NB4 (cell line): ENCODE results near the gene SKOR2.
A peak's percentile ranks its signal among the peaks of the same experiment; 100 is the strongest.

Experiments used
- POLR2A ChIP-seq: IDR thresholded peaks from 2 replicates; pipeline ENCODE4 v1.6.1; 2011; ENCODE audit warnings: mild to moderate bottlenecking; ENCODE audit not compliant: insufficient read length; ENCODE audit errors: extremely low read depth
- TF ChIP-seq, protein P1 (sequence below): IDR thresholded peaks from one replicate; pipeline ENCODE4 v1.5.1; 2012; ENCODE audit warnings: low read depth, low read length
- TF ChIP-seq, protein P2 (sequence below): IDR thresholded peaks from 2 replicates; pipeline ENCODE4 v1.6.1; 2011; ENCODE audit warnings: low read depth, low read length

DNA sequence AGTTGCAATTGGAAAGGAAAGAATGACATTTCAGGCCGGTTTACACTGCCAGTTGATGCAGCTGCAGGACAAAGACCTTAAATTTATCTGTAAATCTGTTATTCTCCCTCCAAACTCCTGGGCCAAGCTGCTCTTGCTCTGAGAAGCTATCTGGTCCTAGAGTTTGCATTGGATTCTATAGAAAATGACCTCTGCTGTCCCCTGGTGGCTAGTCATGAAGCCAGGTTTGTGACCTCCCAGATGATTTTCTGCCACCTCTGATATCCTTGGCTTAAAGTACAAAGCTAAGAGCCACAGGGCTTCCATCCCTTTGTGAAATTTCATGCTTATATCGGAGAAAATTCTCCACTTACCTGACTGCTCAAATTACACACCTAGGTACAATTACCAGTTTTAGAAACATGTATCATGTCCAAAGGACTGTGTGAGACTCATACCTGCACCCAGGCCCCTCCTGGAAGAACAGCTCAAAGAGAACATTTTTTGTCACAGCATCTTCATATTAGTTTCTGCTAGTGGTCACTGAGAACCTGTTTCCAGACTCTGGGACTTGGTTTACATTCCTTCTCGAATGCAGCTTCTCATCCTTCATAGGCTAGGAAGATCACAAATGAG, 46.4 kb downstream of the SKOR2 start:
- TF ChIP-seq, protein P1, sequence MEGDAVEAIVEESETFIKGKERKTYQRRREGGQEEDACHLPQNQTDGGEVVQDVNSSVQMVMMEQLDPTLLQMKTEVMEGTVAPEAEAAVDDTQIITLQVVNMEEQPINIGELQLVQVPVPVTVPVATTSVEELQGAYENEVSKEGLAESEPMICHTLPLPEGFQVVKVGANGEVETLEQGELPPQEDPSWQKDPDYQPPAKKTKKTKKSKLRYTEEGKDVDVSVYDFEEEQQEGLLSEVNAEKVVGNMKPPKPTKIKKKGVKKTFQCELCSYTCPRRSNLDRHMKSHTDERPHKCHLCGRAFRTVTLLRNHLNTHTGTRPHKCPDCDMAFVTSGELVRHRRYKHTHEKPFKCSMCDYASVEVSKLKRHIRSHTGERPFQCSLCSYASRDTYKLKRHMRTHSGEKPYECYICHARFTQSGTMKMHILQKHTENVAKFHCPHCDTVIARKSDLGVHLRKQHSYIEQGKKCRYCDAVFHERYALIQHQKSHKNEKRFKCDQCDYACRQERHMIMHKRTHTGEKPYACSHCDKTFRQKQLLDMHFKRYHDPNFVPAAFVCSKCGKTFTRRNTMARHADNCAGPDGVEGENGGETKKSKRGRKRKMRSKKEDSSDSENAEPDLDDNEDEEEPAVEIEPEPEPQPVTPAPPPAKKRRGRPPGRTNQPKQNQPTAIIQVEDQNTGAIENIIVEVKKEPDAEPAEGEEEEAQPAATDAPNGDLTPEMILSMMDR, result peak; percentile 83
- TF ChIP-seq, protein P2, sequence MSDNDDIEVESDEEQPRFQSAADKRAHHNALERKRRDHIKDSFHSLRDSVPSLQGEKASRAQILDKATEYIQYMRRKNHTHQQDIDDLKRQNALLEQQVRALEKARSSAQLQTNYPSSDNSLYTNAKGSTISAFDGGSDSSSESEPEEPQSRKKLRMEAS, result no peak
- TF ChIP-seq POLR2A, result no peak
